Naive thymus-derived CD8-positive, alpha-beta T cell (primary cell): ENCODE results near the gene SORCS2. TPM values are rescaled to one million over a fixed set of nuclear protein-coding genes. Genes with fewer than 3 reads are reported as not detected.
A peak's percentile ranks its signal among the peaks of the same experiment; 100 is the strongest.

Experiments used
- ATAC-seq, 2 donors: fragments of 150-1000 bp; cut with Tn5 transposase in 1 of 2; sonication (Bioruptor Pico), chemical (Tn5 transposase) in 1 of 2; 1 replicate in 1 of 2; 2 replicates in 1 of 2; pipeline ENCODE4 v1.10.0; 2021; ENCODE audit warnings: mild to moderate bottlenecking in 2 of 2, moderate library complexity in 2 of 2
- POLR2A ChIA-PET: fragments of 350-600 bp; sonication (Branson Sonifier 250); formaldehyde crosslinking; loops from one replicate; lab custom pipeline; 2021; ENCODE audit warnings: antibody characterized with exemption; lab: Charles Lee
- DNase-seq, 10 donors: peaks; one replicate each; pipeline versions ENCODE4 v3.0.0 to v3.0.0-alpha.2; 2020 to 2022
- H3K27ac Mint-ChIP-seq, 10 donors: one replicate each; pipeline ENCODE4 v1.8.0; 2020 to 2022; ENCODE audit warnings: mild to moderate bottlenecking in 10 of 10, mixed read lengths in 10 of 10, moderate library complexity in 4 of 10, inconsistent platforms in 1 of 10
- H3K27me3 Mint-ChIP-seq, 5 donors: one replicate each; pipeline ENCODE4 v1.8.0; 2021 to 2022; ENCODE audit warnings: mixed read lengths in 5 of 5
- H3K36me3 Mint-ChIP-seq, 3 donors: one replicate each; pipeline ENCODE4 v1.8.0; 2020 to 2022; ENCODE audit warnings: mixed read lengths in 3 of 3, mild to moderate bottlenecking in 2 of 3, inconsistent platforms in 1 of 3
- H3K4me1 Mint-ChIP-seq, 4 donors: one replicate each; pipeline ENCODE4 v1.8.0; 2021 to 2022; ENCODE audit warnings: mixed read lengths in 4 of 4
- H3K4me3 Mint-ChIP-seq, 10 donors: one replicate each; pipeline ENCODE4 v1.8.0; 2020 to 2022; ENCODE audit warnings: mild to moderate bottlenecking in 10 of 10, mixed read lengths in 10 of 10, moderate library complexity in 6 of 10, inconsistent platforms in 1 of 10
- H3K9me3 Mint-ChIP-seq, 9 donors: one replicate each; pipeline ENCODE4 v1.8.0; 2020 to 2022; ENCODE audit warnings: mixed read lengths in 9 of 9, mild to moderate bottlenecking in 3 of 9, inconsistent platforms in 1 of 9, moderate library complexity in 1 of 9
- polyA plus RNA-seq, 3 donors: library from polyadenylated mRNA; unstranded; fragments of 300-500 nt; fragmentation: Illumina TruSeq; gene quantifications; one replicate each; pipeline ENCODE4 v1.2.3, GENCODE V29; 2021
- total RNA-seq, 8 experiments: library from RNA in 2 of 8; stranded (reverse) in 2 of 8; gene quantifications; one replicate each; pipeline ENCODE4 v1.2.3 and lab custom pipeline; 2021 to 2026

SORCS2 gene
- total and polyA plus RNA-seq, 5 experiments from 2014 or later = not detected

GRCh38 chr4:7263166-7263565 lies 70.8 kb downstream of the SORCS2 start:
- DNase-seq (no peak), ATAC-seq (no peak)
- peaks cover 0 to 11% (median 5%) of the 10 kb centered on the region in 9 donors for H3K9me3 Mint-ChIP-seq
- H3K27ac Mint-ChIP-seq = no peak overlapping the region
- H3K4me3 Mint-ChIP-seq = no peak overlapping the region
- POLR2A ChIA-PET = no interaction called here
- H3K27me3 Mint-ChIP-seq = peaks cover 1 to 39% (median 14%) of the 10 kb centered on the region in 5 donors
- no peaks in the 10 kb centered on the region for H3K36me3 Mint-ChIP-seq
- H3K4me1 Mint-ChIP-seq = no peaks in the 10 kb centered on the region

GRCh38 chr4:7264694-7265093 lies 72.4 kb downstream of the SORCS2 start:
- Mint-ChIP-seq H3K4me1 (no peaks in the 10 kb centered on the region), H3K27ac (no peak overlapping the region), H3K4me3 (no peak overlapping the region), H3K9me3 (peaks cover 0 to 7% (median 0%) of the 10 kb centered on the region in 9 donors), H3K36me3 (no peaks in the 10 kb centered on the region), H3K27me3 (peaks cover 0 to 31% (median 19%) of the 10 kb centered on the region in 5 donors)
- ATAC-seq (no peak), DNase-seq (no peak)
- POLR2A ChIA-PET = no interaction called here

- H3K4me1 Mint-ChIP-seq = no peaks in the 10 kb centered on the region
- DNase-seq = no peak
- H3K27me3 Mint-ChIP-seq = peaks cover 0 to 19% (median 12%) of the 10 kb centered on the region in 5 donors
- no peaks in the 10 kb centered on the region for H3K36me3 Mint-ChIP-seq
- H3K27ac Mint-ChIP-seq = no peak overlapping the region
- no peak overlapping the region for H3K4me3 Mint-ChIP-seq
- ATAC-seq = no peak
- POLR2A ChIA-PET = no interaction called here
- H3K9me3 Mint-ChIP-seq = no peaks in the 10 kb centered on the region
Observed at GRCh38 chr4:7266525-7267292, 74.4 kb downstream of the SORCS2 start.

GRCh38 chr4:7267829-7268228 lies 75.5 kb downstream of the SORCS2 start:
- H3K27ac Mint-ChIP-seq = no peak overlapping the region
- H3K4me3 Mint-ChIP-seq = no peak overlapping the region
- POLR2A ChIA-PET = no interaction called here
- no peaks in the 10 kb centered on the region for H3K4me1 Mint-ChIP-seq
- no peaks in the 10 kb centered on the region for H3K36me3 Mint-ChIP-seq
- DNase-seq = no peak
- no peak for ATAC-seq
- no peaks in the 10 kb centered on the region for H3K9me3 Mint-ChIP-seq
- H3K27me3 Mint-ChIP-seq = peaks cover 0 to 19% (median 12%) of the 10 kb centered on the region in 5 donors

GRCh38 chr4:7268941-7269340 lies 76.6 kb downstream of the SORCS2 start:
- H3K4me3 Mint-ChIP-seq = no peak overlapping the region
- H3K27me3 Mint-ChIP-seq = peaks cover 0 to 22% (median 12%) of the 10 kb centered on the region in 5 donors
- ATAC-seq = no peak
- DNase-seq = no peak
- H3K36me3 Mint-ChIP-seq = no peaks in the 10 kb centered on the region
- H3K4me1 Mint-ChIP-seq = no peaks in the 10 kb centered on the region
- POLR2A ChIA-PET = no interaction called here
- no peak overlapping the region for H3K27ac Mint-ChIP-seq
- H3K9me3 Mint-ChIP-seq = no peaks in the 10 kb centered on the region

GRCh38 chr4:7270121-7270520 lies 77.8 kb downstream of the SORCS2 start:
- H3K27me3 Mint-ChIP-seq = peaks cover 0 to 22% (median 12%) of the 10 kb centered on the region in 5 donors
- POLR2A ChIA-PET = no interaction called here

GRCh38 chr4:7272404-7272803 lies 80.1 kb downstream of the SORCS2 start:
- no peak for DNase-seq
- Mint-ChIP-seq H3K4me3 (no peak overlapping the region), H3K27me3 (peaks cover 3 to 16% (median 8%) of the 10 kb centered on the region in 5 donors), H3K9me3 (peaks cover 0 to 1% (median 0%) of the 10 kb centered on the region in 9 donors), H3K36me3 (no peaks in the 10 kb centered on the region), H3K4me1 (no peaks in the 10 kb centered on the region), H3K27ac (no peak overlapping the region)
- ATAC-seq = no peak
- POLR2A ChIA-PET = no interaction called here

More at GRCh38 chr4:7270121-7270520, 77.8 kb downstream of the SORCS2 start:
- no peaks in the 10 kb centered on the region for H3K4me1 Mint-ChIP-seq
- no peak overlapping the region for H3K27ac Mint-ChIP-seq
- H3K36me3 Mint-ChIP-seq = no peaks in the 10 kb centered on the region
- H3K4me3 Mint-ChIP-seq = no peak overlapping the region
- DNase-seq = no peak
- peaks cover 0 to 1% (median 0%) of the 10 kb centered on the region in 9 donors for H3K9me3 Mint-ChIP-seq
- ATAC-seq = no peak

- Mint-ChIP-seq H3K4me1 (no peaks in the 10 kb centered on the region), H3K4me3 (no peak overlapping the region), H3K36me3 (no peaks in the 10 kb centered on the region), H3K9me3 (peaks cover 0 to 1% (median 0%) of the 10 kb centered on the region in 9 donors), H3K27ac (no peak overlapping the region), H3K27me3 (peaks cover 3 to 12% (median 6%) of the 10 kb centered on the region in 5 donors)
- ATAC-seq (no peak), DNase-seq (no peak)
- POLR2A ChIA-PET = no interaction called here
Observed at GRCh38 chr4:7273738-7274297, 81.5 kb downstream of the SORCS2 start.

GRCh38 chr4:7275067-7275466 lies 82.7 kb downstream of the SORCS2 start:
- Mint-ChIP-seq H3K27ac (peak overlapping the region in 1 of 10 donors; percentile 21), H3K27me3 (peaks cover 2 to 11% (median 6%) of the 10 kb centered on the region in 5 donors), H3K36me3 (no peaks in the 10 kb centered on the region), H3K9me3 (peaks cover 0 to 1% (median 0%) of the 10 kb centered on the region in 9 donors), H3K4me3 (no peak overlapping the region), H3K4me1 (no peaks in the 10 kb centered on the region)
- ATAC-seq (no peak), DNase-seq (no peak)
- POLR2A ChIA-PET = no interaction called here

GRCh38 chr4:7275490-7276154 lies 83.3 kb downstream of the SORCS2 start:
- ATAC-seq = no peak

GRCh38 chr4:7276515-7276914 lies 84.2 kb downstream of the SORCS2 start:
- ATAC-seq = no peak
- Mint-ChIP-seq H3K36me3 (no peaks in the 10 kb centered on the region), H3K4me1 (no peaks in the 10 kb centered on the region), H3K9me3 (peaks cover 0 to 1% (median 0%) of the 10 kb centered on the region in 9 donors), H3K27ac (no peak overlapping the region), H3K27me3 (peaks cover 2 to 11% (median 4%) of the 10 kb centered on the region in 5 donors), H3K4me3 (no peak overlapping the region)
- DNase-seq = no peak
- POLR2A ChIA-PET = no interaction called here

More at GRCh38 chr4:7275490-7276154, 83.3 kb downstream of the SORCS2 start:
- H3K9me3 Mint-ChIP-seq = peaks cover 0 to 1% (median 0%) of the 10 kb centered on the region in 9 donors
- no peaks in the 10 kb centered on the region for H3K36me3 Mint-ChIP-seq
- no peak for DNase-seq
- H3K27ac Mint-ChIP-seq = peak overlapping the region in 1 of 10 donors; percentile 21
- peaks cover 2 to 11% (median 6%) of the 10 kb centered on the region in 5 donors for H3K27me3 Mint-ChIP-seq
- no peaks in the 10 kb centered on the region for H3K4me1 Mint-ChIP-seq
- POLR2A ChIA-PET = no interaction called here
- no peak overlapping the region for H3K4me3 Mint-ChIP-seq

GRCh38 chr4:7278071-7278765 lies 85.9 kb downstream of the SORCS2 start:
- no peak overlapping the region for H3K27ac Mint-ChIP-seq
- H3K36me3 Mint-ChIP-seq = no peaks in the 10 kb centered on the region
- H3K4me3 Mint-ChIP-seq = no peak overlapping the region
- peaks cover 0 to 3% (median under 1%) of the 10 kb centered on the region in 4 donors for H3K4me1 Mint-ChIP-seq
- ATAC-seq (no peak), DNase-seq (no peak)
- H3K27me3 Mint-ChIP-seq = peaks cover 2 to 13% (median 11%) of the 10 kb centered on the region in 5 donors
- POLR2A ChIA-PET = no interaction called here
- H3K9me3 Mint-ChIP-seq = peaks cover 0 to 1% (median 0%) of the 10 kb centered on the region in 9 donors
